Transverse colon (tissue), 3 donors: ENCODE data around the gene PIGU.

ENCODE experiments used
- CTCF ChIP-seq, 5 experiments: fragments of 200-600 bp in 3 of 5; fragments of 450-650 bp in 2 of 5; sonication (generic) in 3 of 5; IDR thresholded peaks; 1 replicate in 2 of 5; 2 replicates in 3 of 5; pipeline ENCODE4 v1.5.1; 2016 to 2017; ENCODE audit warnings: antibody characterized with exemption in 5 of 5, inconsistent platforms in 3 of 5, mild to moderate bottlenecking in 2 of 5, moderate library complexity in 1 of 5
- POLR2A ChIP-seq: fragments of 450-650 bp; IDR thresholded peaks from one replicate; pipeline ENCODE4 v1.6.1; 2016; ENCODE audit warnings: antibody characterized with exemption, mild to moderate bottlenecking, moderate library complexity

GRCh38 chr20:34642009-34642408 lies 34.9 kb downstream of the PIGU start:
- TF ChIP-seq CTCF (IDR thresholded peaks at IDR 0.05) (no peak), POLR2A (no peak)
